HEK293 (cell line): ENCODE results near the gene TNFRSF6B.

Experiments used
- CTCF ChIP-seq: fragments of 450-650 bp; formaldehyde crosslinking; IDR thresholded peaks from 2 replicates; pipeline ENCODE4 v1.5.1; 2016; ENCODE audit warnings: missing biosample characterization, missing genetic modification characterization
- HOXD13 ChIP-seq: sonication (generic); formaldehyde crosslinking; IDR thresholded peaks from 2 replicates; pipeline ENCODE4 v1.8.0; 2022; ENCODE audit warnings: missing genetic modification reagents, borderline replicate concordance
- KLF10 ChIP-seq: fragments of 450-650 bp; IDR thresholded peaks from 2 replicates; pipeline ENCODE4 v1.5.1; 2018; ENCODE audit warnings: missing biosample characterization, mild to moderate bottlenecking, missing genetic modification characterization
- PATZ1 ChIP-seq: fragments of 450-650 bp; formaldehyde crosslinking; IDR thresholded peaks from 2 replicates; pipeline ENCODE4 v1.5.1; 2016; ENCODE audit warnings: missing biosample characterization, missing genetic modification characterization
- SP3 ChIP-seq: fragments of 450-650 bp; formaldehyde crosslinking; IDR thresholded peaks from 2 replicates; pipeline ENCODE4 v1.5.1; 2016; ENCODE audit warnings: missing biosample characterization, missing genetic modification characterization
- SP7 ChIP-seq: fragments of 450-650 bp; formaldehyde crosslinking; IDR thresholded peaks from 2 replicates; pipeline ENCODE4 v1.5.1; 2016; ENCODE audit warnings: missing biosample characterization, missing genetic modification characterization
- YY2 ChIP-seq: fragments of 450-650 bp; formaldehyde crosslinking; IDR thresholded peaks from 2 replicates; pipeline ENCODE4 v1.5.1; 2016; ENCODE audit warnings: missing biosample characterization, missing genetic modification characterization
- ZBTB10 ChIP-seq: fragments of 450-650 bp; formaldehyde crosslinking; IDR thresholded peaks from 2 replicates; pipeline ENCODE4 v1.5.1; 2016; ENCODE audit warnings: missing biosample characterization, missing genetic modification characterization
- ZBTB44 ChIP-seq: fragments of 450-650 bp; IDR thresholded peaks from 2 replicates; pipeline ENCODE4 v1.5.1; 2018; ENCODE audit warnings: missing biosample characterization, mild to moderate bottlenecking, missing genetic modification characterization
- ZBTB48 ChIP-seq: fragments of 450-650 bp; formaldehyde crosslinking; IDR thresholded peaks from 2 replicates; pipeline ENCODE4 v1.5.1; 2016; ENCODE audit warnings: missing biosample characterization, missing genetic modification characterization
- ZIC2 ChIP-seq: fragments of 450-650 bp; formaldehyde crosslinking; IDR thresholded peaks from 2 replicates; pipeline ENCODE4 v1.5.1; 2016; ENCODE audit warnings: missing biosample characterization, missing genetic modification characterization
- ZNF266 ChIP-seq: fragments of 450-650 bp; formaldehyde crosslinking; IDR thresholded peaks from 2 replicates; pipeline ENCODE4 v1.5.1; 2016; ENCODE audit warnings: missing biosample characterization, missing genetic modification characterization, low read depth
- ZNF280D ChIP-seq: fragments of 450-650 bp; formaldehyde crosslinking; IDR thresholded peaks from 2 replicates; pipeline ENCODE4 v1.5.1; 2016; ENCODE audit warnings: missing biosample characterization, missing genetic modification characterization
- ZNF335 ChIP-seq: fragments of 450-650 bp; formaldehyde crosslinking; conservative IDR thresholded peaks from 2 replicates; pipeline ENCODE4 v1.5.1; 2016; ENCODE audit warnings: missing biosample characterization, missing genetic modification characterization
- ZNF341 ChIP-seq: fragments of 450-650 bp; formaldehyde crosslinking; IDR thresholded peaks from 2 replicates; pipeline ENCODE4; 2016; ENCODE audit warnings: low read depth, missing biosample characterization, missing genetic modification characterization
- ZNF423 ChIP-seq: fragments of 450-650 bp; formaldehyde crosslinking; IDR thresholded peaks from 2 replicates; pipeline ENCODE4 v1.5.1; 2016; ENCODE audit warnings: missing biosample characterization, missing genetic modification characterization
- ZNF488 ChIP-seq: fragments of 450-650 bp; formaldehyde crosslinking; IDR thresholded peaks from 2 replicates; pipeline ENCODE4 v1.5.1; 2016; ENCODE audit warnings: missing biosample characterization, missing genetic modification characterization
- ZNF501 ChIP-seq: fragments of 450-650 bp; formaldehyde crosslinking; IDR thresholded peaks from 2 replicates; pipeline ENCODE4 v1.5.1; 2016; ENCODE audit warnings: missing biosample characterization, missing genetic modification characterization
- ZNF558 ChIP-seq: fragments of 450-650 bp; formaldehyde crosslinking; IDR thresholded peaks from 2 replicates; pipeline ENCODE4 v1.5.1; 2016; ENCODE audit warnings: missing biosample characterization, missing genetic modification characterization
- ZNF561 ChIP-seq: fragments of 450-650 bp; IDR thresholded peaks from 2 replicates; pipeline ENCODE4 v1.5.1; 2018; ENCODE audit warnings: missing biosample characterization, missing genetic modification characterization, borderline replicate concordance
- ZNF626 ChIP-seq: fragments of 450-650 bp; sonication (Bioruptor Pico); formaldehyde crosslinking; IDR thresholded peaks from 2 replicates; pipeline ENCODE4 v1.5.1; 2018; ENCODE audit warnings: missing biosample characterization, missing genetic modification characterization, inconsistent platforms
- ZNF76 ChIP-seq: fragments of 450-650 bp; formaldehyde crosslinking; IDR thresholded peaks from 2 replicates; pipeline ENCODE4; 2016; ENCODE audit warnings: low read depth, missing biosample characterization, missing genetic modification characterization, borderline replicate concordance
- ZNF768 ChIP-seq: fragments of 450-650 bp; formaldehyde crosslinking; IDR thresholded peaks from 2 replicates; pipeline ENCODE4 v1.5.1; 2018; ENCODE audit warnings: missing biosample characterization, mild to moderate bottlenecking, missing genetic modification characterization
- ZNF785 ChIP-seq: fragments of 450-650 bp; formaldehyde crosslinking; IDR thresholded peaks from 2 replicates; pipeline ENCODE4 v1.5.1; 2016; ENCODE audit warnings: missing biosample characterization, missing genetic modification characterization
- ZNF830 ChIP-seq: fragments of 450-650 bp; IDR thresholded peaks from 2 replicates; pipeline ENCODE4 v1.5.0; 2018; ENCODE audit warnings: missing biosample characterization, missing genetic modification characterization, low read depth, mild to moderate bottlenecking, moderate library complexity
- ZSCAN5A ChIP-seq: fragments of 450-650 bp; formaldehyde crosslinking; IDR thresholded peaks from 2 replicates; pipeline ENCODE4 v1.5.1; 2016; ENCODE audit warnings: missing biosample characterization, missing genetic modification characterization

The TNFRSF6B gene

GRCh38 chr20:63652192-63652980 is 44.1 kb upstream of the TNFRSF6B start (continued):
- TF ChIP-seq ZBTB10 (tag by site-specific recombination) (peak; percentile 50), ZNF341 (tag by site-specific recombination) (0 out of 2 replicates have a peak, but pooled peaks have one; percentile 26), HOXD13 (CRISPR knock-in tag) (no peak), ZNF335 (tag by site-specific recombination) (peak; percentile 61; the same call in 1 of the 2 replicates), CTCF (tag by site-specific recombination) (peak; percentile 27), ZNF558 (tag by site-specific recombination) (no peak), ZNF830 (tag by site-specific recombination) (no peak), SP3 (peak; percentile 95), ZNF488 (tag by site-specific recombination) (no peak), ZBTB48 (tag by site-specific recombination) (no peak), SP7 (tag by site-specific recombination) (peak; percentile 15), ZNF501 (tag by site-specific recombination) (no peak), ZNF785 (tag by site-specific recombination) (no peak), ZNF561 (tag by site-specific recombination) (peak; percentile 75), ZSCAN5A (tag by site-specific recombination) (no peak), ZNF626 (tag by site-specific recombination) (no peak), ZNF768 (tag by site-specific recombination) (no peak), YY2 (tag by site-specific recombination) (no peak), ZBTB44 (tag by site-specific recombination) (no peak), PATZ1 (peak; percentile 34), ZIC2 (tag by site-specific recombination) (peak; percentile 56), ZNF280D (tag by site-specific recombination) (no peak), ZNF423 (peak; percentile 34), ZNF76 (tag by site-specific recombination) (peak; percentile 84), KLF10 (tag by site-specific recombination) (no peak), ZNF266 (tag by site-specific recombination) (no peak)
